ENCODE measurements around the gene PANX3. TPM values are rescaled to one million over a fixed set of nuclear protein-coding genes. Genes with fewer than 3 reads are reported as not detected.

The PANX3 gene
- total RNA-seq, 1 experiment from 2014 or later = not detected

GRCh38 chr11:124656774-124657630 lies 45.8 kb downstream of the PANX3 start:
- Histone ChIP-seq H3K27ac (ENCODE audit: low read length) (no peak overlapping the region), H3K4me1 (ENCODE audit: insufficient read depth, low read length) (no peaks in the 10 kb centered on the region), H2AFZ (ENCODE audit: low read length) (no peak overlapping the region), H3K9me2 (replicated peaks; ENCODE audit: low read length) (no peaks in the 10 kb centered on the region), H4K20me1 (ENCODE audit: low read length) (no peaks in the 10 kb centered on the region), H3K36me3 (ENCODE audit: low read depth, low read length) (peaks cover 4% of the 10 kb centered on the region; the same call in 1 of the 2 replicates), H3K79me2 (ENCODE audit: low read length) (no peaks in the 10 kb centered on the region), H3K4me2 (ENCODE audit: low read length) (no peak overlapping the region), H3K4me3 (ENCODE audit: low read length) (no peak overlapping the region), H3K9ac (ENCODE audit: low read length) (no peak overlapping the region), H3F3A (ENCODE audit: low read length, unreplicated experiment) (no peaks in the 10 kb centered on the region), H3K27me3 (ENCODE audit: low read length) (no peaks in the 10 kb centered on the region), H3K9me3 (ENCODE audit: low read length) (no peaks in the 10 kb centered on the region)
- BruUV-seq (replicated peaks) = no TSS peak
- ChIA-PET POLR2A (ENCODE audit: unreplicated experiment) (no interaction called here), CTCF (no interaction called here)
- TF ChIP-seq EZH2 (IDR thresholded peaks at IDR 0.05; ENCODE audit: low read length, unreplicated experiment) = no peak
- TF ChIP-seq, protein P1, sequence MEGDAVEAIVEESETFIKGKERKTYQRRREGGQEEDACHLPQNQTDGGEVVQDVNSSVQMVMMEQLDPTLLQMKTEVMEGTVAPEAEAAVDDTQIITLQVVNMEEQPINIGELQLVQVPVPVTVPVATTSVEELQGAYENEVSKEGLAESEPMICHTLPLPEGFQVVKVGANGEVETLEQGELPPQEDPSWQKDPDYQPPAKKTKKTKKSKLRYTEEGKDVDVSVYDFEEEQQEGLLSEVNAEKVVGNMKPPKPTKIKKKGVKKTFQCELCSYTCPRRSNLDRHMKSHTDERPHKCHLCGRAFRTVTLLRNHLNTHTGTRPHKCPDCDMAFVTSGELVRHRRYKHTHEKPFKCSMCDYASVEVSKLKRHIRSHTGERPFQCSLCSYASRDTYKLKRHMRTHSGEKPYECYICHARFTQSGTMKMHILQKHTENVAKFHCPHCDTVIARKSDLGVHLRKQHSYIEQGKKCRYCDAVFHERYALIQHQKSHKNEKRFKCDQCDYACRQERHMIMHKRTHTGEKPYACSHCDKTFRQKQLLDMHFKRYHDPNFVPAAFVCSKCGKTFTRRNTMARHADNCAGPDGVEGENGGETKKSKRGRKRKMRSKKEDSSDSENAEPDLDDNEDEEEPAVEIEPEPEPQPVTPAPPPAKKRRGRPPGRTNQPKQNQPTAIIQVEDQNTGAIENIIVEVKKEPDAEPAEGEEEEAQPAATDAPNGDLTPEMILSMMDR (conservative IDR thresholded peaks at IDR 0.05; ENCODE audit: low read depth, low read length) = no peak
- TF ChIP-seq EZH2phosphoT487 (IDR thresholded peaks at IDR 0.05; ENCODE audit: borderline replicate concordance, low read length) = no peak
- intact Hi-C loops (cut with micrococcal nuclease) = no loop called here
- no peak for DNase-seq
- ATAC-seq = no peak

GRCh38 chr11:124657904-124658303 lies 46.7 kb downstream of the PANX3 start:
- ATAC-seq (no peak), DNase-seq (no peak)
- intact Hi-C loops (cut with micrococcal nuclease) = no loop called here
- H3K9me2 ChIP-seq (replicated peaks; ENCODE audit: low read length) = no peaks in the 10 kb centered on the region
- TF ChIP-seq, protein P1 (conservative IDR thresholded peaks at IDR 0.05; ENCODE audit: low read depth, low read length) = no peak
- TF ChIP-seq EZH2 (IDR thresholded peaks at IDR 0.05; ENCODE audit: low read length, unreplicated experiment) (no peak), EZH2phosphoT487 (IDR thresholded peaks at IDR 0.05; ENCODE audit: borderline replicate concordance, low read length) (no peak)
- no peak overlapping the region for H3K4me2 ChIP-seq (ENCODE audit: low read length)
- H3K79me2 ChIP-seq (ENCODE audit: low read length) = no peaks in the 10 kb centered on the region
- CTCF ChIA-PET = no interaction called here
- H3K4me1 ChIP-seq (ENCODE audit: insufficient read depth, low read length) = no peaks in the 10 kb centered on the region
- H3K27ac ChIP-seq (ENCODE audit: low read length) = no peak overlapping the region
- POLR2A ChIA-PET (ENCODE audit: unreplicated experiment) = no interaction called here
- no peak overlapping the region for H2AFZ ChIP-seq (ENCODE audit: low read length)
- H3K27me3 ChIP-seq (ENCODE audit: low read length) = no peaks in the 10 kb centered on the region
- no peak overlapping the region for H3K4me3 ChIP-seq (ENCODE audit: low read length)
- H3K9ac ChIP-seq (ENCODE audit: low read length) = no peak overlapping the region
- BruUV-seq (replicated peaks) = no TSS peak
- H4K20me1 ChIP-seq (ENCODE audit: low read length) = no peaks in the 10 kb centered on the region
- H3K36me3 ChIP-seq (ENCODE audit: low read depth, low read length) = peaks cover 4% of the 10 kb centered on the region; the same call in 1 of the 2 replicates
- no peaks in the 10 kb centered on the region for H3K9me3 ChIP-seq (ENCODE audit: low read length)
- H3F3A ChIP-seq (ENCODE audit: low read length, unreplicated experiment) = no peaks in the 10 kb centered on the region

- Histone ChIP-seq H2AFZ (ENCODE audit: low read length) (no peak overlapping the region), H3K9ac (ENCODE audit: low read length) (no peak overlapping the region), H3K4me3 (ENCODE audit: low read length) (no peak overlapping the region), H3K9me2 (replicated peaks; ENCODE audit: low read length) (no peaks in the 10 kb centered on the region), H3K27ac (ENCODE audit: low read length) (no peak overlapping the region), H4K20me1 (ENCODE audit: low read length) (no peaks in the 10 kb centered on the region), H3K4me2 (ENCODE audit: low read length) (no peak overlapping the region), H3K4me1 (ENCODE audit: insufficient read depth, low read length) (no peaks in the 10 kb centered on the region), H3K36me3 (ENCODE audit: low read depth, low read length) (peaks cover 4% of the 10 kb centered on the region; the same call in 1 of the 2 replicates), H3K79me2 (ENCODE audit: low read length) (no peaks in the 10 kb centered on the region), H3K9me3 (ENCODE audit: low read length) (no peaks in the 10 kb centered on the region), H3F3A (ENCODE audit: low read length, unreplicated experiment) (no peaks in the 10 kb centered on the region), H3K27me3 (ENCODE audit: low read length) (no peaks in the 10 kb centered on the region)
- TF ChIP-seq, protein P1 (conservative IDR thresholded peaks at IDR 0.05; ENCODE audit: low read depth, low read length) = no peak
- TF ChIP-seq EZH2 (IDR thresholded peaks at IDR 0.05; ENCODE audit: low read length, unreplicated experiment) = no peak
- no peak for TF ChIP-seq EZH2phosphoT487 (IDR thresholded peaks at IDR 0.05; ENCODE audit: borderline replicate concordance, low read length)
- ChIA-PET POLR2A (ENCODE audit: unreplicated experiment) (no interaction called here), CTCF (no interaction called here)
- ATAC-seq (no peak), DNase-seq (no peak)
- intact Hi-C loops (cut with micrococcal nuclease) = no loop called here
- BruUV-seq (replicated peaks) = no TSS peak
Observed at GRCh38 chr11:124658501-124658900, 47.3 kb downstream of the PANX3 start.
